AG10803 (cell line): ENCODE data around the gene CMPK2.

Source experiments
- DNase-seq: peaks from one replicate; pipeline ENCODE4 v3.0.0; 2010; ENCODE audit warnings: low read depth
- H3K4me3 ChIP-seq: 2 replicates; pipeline ENCODE4 v1.5.1; 2011; ENCODE audit warnings: mild to moderate bottlenecking, low read length, control low read depth
- TF ChIP-seq, protein P1 (sequence below): conservative IDR thresholded peaks from 2 replicates; pipeline ENCODE4 v1.5.1; 2011; ENCODE audit warnings: mild to moderate bottlenecking, low read length, control low read depth, inconsistent platforms

CMPK2 gene

DNA sequence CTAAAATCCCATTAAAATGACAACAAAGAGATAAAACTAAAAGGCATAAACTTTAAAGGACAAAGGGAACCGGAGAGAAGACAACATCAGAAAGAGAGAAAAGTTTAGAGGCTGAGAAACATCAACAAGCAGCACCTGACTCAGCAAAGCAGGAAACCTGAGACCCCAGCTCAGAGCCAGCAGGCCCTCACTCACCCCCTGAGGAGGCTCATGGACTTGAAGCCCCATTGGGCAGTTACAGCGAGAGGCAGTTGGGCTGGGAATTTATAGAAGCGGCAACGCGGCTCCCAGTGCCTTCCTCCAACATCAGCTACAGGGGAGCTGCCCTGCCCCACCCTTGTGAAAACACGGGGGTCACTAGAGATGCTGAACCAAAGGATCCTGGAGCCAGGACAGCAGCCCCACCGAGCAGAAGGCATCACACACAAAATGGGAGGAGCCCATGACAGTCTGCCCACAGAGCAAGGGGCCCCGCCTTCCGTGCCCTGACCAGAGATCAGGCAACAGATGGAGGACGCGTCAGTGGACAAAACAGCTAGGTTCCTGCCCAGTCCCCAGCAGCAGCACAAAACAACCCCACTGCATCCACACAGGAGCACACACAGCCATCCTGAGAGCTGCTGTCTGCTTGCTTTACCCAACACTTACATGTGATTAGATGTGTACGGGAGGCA, 52.7 kb downstream of the CMPK2 start:
- no peak for DNase-seq
- TF ChIP-seq, protein P1, sequence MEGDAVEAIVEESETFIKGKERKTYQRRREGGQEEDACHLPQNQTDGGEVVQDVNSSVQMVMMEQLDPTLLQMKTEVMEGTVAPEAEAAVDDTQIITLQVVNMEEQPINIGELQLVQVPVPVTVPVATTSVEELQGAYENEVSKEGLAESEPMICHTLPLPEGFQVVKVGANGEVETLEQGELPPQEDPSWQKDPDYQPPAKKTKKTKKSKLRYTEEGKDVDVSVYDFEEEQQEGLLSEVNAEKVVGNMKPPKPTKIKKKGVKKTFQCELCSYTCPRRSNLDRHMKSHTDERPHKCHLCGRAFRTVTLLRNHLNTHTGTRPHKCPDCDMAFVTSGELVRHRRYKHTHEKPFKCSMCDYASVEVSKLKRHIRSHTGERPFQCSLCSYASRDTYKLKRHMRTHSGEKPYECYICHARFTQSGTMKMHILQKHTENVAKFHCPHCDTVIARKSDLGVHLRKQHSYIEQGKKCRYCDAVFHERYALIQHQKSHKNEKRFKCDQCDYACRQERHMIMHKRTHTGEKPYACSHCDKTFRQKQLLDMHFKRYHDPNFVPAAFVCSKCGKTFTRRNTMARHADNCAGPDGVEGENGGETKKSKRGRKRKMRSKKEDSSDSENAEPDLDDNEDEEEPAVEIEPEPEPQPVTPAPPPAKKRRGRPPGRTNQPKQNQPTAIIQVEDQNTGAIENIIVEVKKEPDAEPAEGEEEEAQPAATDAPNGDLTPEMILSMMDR, result no peak

DNA sequence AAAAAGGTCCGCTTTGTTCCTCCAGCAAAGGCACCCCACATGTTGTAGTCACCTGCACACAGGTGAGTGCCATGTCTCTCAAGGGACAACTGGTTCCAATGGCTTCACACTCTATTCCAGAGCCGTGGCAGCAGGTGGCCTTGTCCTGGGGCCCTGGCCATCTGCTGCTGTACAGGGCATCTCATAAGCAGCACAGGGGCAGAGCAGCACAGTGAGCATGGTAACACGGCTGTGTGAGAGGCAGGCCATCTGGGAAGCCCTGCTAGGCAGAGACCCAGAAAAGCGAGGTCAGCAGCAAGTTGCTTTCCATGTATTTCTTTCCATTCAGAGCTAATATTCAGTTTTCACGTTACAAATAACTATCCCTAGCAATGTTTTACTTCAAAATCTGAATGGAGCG, 54.7 kb downstream of the CMPK2 start:
- TF ChIP-seq, protein P1, result no peak
- no peak for DNase-seq
- no peak overlapping the region for H3K4me3 ChIP-seq

More for the DNA sequence above, 52.7 kb downstream of the CMPK2 start:
- H3K4me3 ChIP-seq, result no peak overlapping the region

DNA sequence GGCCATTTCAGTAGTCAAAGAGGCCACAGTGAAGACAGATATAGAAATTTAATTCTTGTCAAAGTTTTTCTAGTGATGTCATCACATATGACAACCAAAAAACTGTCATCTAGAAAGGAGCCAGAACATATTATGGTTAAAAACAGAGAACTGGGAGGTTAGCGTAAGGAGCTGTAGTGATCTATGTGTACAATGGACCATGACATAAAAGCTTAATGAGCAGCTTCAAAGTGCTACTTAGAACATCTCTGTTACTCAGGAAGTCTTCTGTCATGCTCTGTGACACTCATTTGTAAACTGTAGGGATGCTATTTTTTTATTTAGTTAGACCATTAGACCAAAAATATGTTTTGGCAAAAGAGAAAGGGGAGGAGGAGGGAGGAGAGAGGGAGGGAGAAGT, 57.3 kb downstream of the CMPK2 start:
- TF ChIP-seq, protein P1, result no peak
- H3K4me3 ChIP-seq, result no peak overlapping the region
- no peak for DNase-seq

DNA sequence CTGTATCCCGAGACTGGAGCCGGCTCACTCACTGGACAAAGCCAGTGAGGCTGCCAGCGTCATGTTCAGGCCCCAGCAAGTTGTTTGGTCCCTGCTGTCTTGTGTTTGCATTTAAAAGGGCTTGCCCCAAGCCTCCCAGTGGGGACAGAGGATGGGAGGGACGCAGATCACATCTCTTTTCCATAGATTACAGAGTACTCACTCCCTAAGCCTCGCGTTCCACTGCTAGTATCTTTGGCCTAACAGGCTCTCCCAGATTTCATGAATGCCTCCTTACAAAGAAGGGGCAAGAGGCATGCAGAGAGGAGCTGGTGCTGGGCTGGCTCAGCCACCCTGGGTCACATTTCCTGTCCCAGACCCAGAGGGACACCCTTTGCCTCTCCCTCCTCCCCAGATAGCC, 59.1 kb downstream of the CMPK2 start:
- TF ChIP-seq, protein P1, result no peak
- no peak for DNase-seq
- no peak overlapping the region for H3K4me3 ChIP-seq

DNA sequence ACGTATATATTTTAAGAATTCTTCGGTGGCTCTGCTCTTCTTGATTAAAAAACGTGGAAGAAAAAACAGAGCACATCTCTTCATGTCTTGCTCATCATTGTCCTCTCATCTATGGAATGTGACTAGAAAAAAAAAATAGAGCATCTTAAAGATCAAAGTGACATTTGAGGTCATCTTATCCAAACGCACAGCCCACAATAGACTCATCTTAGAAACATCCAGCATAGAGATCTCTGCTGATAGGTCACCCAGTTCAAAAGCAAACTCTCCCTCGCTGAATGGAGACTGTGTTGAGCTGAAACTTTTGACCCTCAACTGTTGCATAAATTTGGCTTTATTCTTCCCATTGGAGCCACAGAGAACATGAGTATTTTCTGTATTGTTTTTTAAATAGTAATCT, 65.2 kb downstream of the CMPK2 start:
- TF ChIP-seq, protein P1, result no peak
- no peak overlapping the region for H3K4me3 ChIP-seq
- no peak for DNase-seq
